OCI-LY1 (cell line): ENCODE measurements around the gene NEGR1.

ENCODE experiments used
- EZH2 ChIP-seq: fragments of 200-600 bp; sonication (generic), shearing (Covaris generic); IDR thresholded peaks from 2 replicates; pipeline ENCODE4 v1.8.0; 2017; ENCODE audit warnings: borderline replicate concordance, mixed run types, mild to moderate bottlenecking, antibody characterized with exemption, low read length, moderate library complexity, mixed read lengths
- TF ChIP-seq, protein P1 (sequence below): fragments of 200-600 bp; sonication (generic), shearing (Covaris generic); IDR thresholded peaks from 2 replicates; pipeline ENCODE4 v1.5.1; 2017; ENCODE audit warnings: mild to moderate bottlenecking, antibody characterized with exemption, low read length, moderate library complexity, mixed read lengths

DNA sequence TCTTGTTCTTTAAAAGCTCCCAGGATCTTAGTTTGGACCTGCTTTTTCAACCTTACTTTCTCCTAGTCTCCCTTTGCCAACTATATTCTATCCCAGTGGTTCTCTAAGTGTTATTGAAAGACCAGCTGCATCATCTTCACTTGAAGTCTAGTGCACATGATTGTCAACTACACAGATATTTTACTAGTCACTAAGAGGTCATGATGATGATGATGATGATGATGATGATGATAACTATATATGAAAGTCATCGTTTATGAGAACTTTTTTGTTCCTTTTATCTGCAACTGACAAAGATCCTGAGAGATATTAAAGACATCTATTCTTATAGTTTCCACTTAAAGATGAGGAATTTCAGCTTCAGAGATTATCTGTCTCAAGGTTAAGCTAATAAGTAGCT is 722.5 kb downstream of the NEGR1 start:
- TF ChIP-seq, protein P1, sequence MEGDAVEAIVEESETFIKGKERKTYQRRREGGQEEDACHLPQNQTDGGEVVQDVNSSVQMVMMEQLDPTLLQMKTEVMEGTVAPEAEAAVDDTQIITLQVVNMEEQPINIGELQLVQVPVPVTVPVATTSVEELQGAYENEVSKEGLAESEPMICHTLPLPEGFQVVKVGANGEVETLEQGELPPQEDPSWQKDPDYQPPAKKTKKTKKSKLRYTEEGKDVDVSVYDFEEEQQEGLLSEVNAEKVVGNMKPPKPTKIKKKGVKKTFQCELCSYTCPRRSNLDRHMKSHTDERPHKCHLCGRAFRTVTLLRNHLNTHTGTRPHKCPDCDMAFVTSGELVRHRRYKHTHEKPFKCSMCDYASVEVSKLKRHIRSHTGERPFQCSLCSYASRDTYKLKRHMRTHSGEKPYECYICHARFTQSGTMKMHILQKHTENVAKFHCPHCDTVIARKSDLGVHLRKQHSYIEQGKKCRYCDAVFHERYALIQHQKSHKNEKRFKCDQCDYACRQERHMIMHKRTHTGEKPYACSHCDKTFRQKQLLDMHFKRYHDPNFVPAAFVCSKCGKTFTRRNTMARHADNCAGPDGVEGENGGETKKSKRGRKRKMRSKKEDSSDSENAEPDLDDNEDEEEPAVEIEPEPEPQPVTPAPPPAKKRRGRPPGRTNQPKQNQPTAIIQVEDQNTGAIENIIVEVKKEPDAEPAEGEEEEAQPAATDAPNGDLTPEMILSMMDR: no peak
- TF ChIP-seq EZH2: no peak
